HG02852 (cell line): ENCODE data around the gene KRTAP5-2.

Source experiments
- ATAC-seq: cut with Tn5 transposase; IDR thresholded peaks from one replicate; pipeline ENCODE4 v1.9.1; 2021; ENCODE audit warnings: mild to moderate bottlenecking, moderate library complexity; ENCODE audit not compliant: unreplicated experiment

Gene KRTAP5-2

DNA sequence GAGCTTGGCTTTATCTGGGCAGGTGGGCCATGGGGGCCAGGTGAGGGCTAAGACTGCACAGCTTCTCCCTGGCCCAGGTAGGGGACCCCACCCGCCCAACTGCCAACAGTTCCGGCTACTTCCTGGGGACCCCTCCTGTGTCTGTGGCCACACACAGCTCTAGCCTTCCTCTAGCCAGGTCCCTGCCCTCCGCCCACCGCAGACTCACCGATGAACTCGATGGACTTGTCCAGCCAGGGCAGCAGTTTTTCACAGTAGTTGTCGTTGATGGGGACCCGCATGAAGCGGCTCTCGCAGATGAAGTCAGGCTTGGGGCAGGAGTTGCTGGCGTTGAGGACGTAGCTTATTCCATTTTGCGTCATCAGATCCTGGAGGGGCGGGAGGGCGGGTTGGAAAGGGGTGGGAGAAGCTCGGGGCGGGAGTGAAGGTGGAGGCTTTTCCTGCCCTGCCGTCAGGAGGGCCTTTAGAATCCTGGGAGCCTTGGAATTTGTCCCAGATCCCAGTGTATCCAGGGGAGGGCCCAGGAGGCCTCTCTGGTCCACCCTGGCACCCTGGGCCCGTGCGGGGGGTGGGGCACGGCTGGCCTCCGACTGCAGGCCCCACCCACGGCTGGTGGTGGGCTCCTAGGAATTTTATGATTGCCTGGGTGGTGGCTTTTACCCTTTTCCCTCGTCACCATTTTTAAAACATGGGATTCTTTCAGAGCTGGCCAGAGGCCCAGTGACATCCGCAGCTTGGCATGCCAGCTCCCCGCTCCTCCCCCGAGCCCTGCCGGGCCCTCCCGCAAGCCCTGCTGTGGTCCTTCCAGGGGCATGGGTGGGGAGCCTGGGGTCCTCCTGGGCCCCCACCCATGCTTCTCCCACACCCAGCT, 40.0 kb downstream of the KRTAP5-2 start:
- ATAC-seq: no peak

DNA sequence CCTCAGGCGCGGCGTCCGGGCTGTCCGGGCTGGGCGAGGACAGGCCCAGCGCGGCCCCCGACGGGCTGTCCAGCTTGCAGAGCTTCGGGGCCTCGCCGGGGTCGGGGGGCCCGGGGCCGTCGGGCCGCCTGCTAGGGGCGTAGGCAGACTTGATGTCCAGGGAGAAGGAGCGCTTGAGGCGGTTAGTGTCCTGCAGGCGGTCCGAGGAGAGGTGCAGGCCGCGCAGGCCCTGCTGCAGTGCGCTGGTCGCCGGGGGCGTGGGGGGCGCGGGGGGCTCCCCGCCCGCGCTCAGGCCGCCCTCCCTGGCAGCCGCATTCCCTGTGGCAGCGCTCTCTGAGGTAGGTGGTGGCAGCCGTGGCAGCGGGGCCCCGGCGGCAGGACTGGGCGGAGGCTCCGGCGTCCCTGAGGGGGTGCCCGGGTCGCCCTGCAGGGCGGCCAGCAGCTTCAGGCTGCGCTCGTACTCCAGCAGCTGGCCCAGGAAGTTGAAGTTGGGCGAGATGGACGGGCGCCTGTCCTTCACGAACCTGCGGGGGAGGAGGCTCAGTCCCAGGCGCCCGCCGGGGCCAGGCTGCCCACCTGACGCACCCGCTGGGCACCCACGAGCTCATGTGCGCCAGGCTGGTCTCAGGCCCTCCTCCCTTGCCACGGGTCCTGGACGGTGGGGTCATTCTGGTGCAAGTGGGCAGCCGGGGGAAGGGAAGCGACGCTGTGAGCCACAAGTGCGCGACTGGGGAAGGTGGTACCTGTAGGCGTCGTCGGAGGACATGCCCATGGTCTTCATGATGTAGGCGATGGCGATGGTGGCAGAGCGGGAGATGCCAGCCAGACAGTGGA, 40.8 kb downstream of the KRTAP5-2 start:
- no peak for ATAC-seq

DNA sequence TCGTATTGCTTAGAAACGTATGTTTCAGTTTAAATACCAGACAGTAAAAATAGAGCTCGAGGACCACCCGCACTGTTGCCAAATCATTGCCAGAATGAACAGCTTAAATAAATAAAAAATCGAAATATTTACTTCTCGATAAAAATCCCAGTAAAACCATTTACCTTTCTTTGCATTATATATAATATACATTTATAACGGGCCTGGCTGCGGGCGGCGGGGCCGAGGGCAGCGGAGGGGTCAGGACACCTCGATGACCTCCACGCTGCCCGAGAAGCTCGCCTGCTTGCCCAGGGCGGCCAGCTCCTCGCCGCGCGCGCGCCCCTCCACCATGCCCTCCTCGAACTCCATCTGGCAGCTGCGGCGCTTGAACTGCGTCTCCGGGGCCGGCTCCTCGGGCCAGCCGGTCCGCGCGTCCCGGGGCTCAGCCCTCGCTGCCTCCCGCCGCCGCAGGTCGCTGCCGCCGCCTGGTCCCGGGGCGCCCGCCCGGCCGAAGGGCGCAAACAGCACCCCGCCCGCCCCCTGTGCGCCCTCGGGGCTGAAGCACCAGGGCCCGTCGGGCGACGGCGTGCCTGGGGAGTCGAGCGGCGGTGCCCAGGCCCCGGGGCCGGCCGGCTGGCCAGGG, 41.7 kb downstream of the KRTAP5-2 start:
- ATAC-seq: no peak

DNA sequence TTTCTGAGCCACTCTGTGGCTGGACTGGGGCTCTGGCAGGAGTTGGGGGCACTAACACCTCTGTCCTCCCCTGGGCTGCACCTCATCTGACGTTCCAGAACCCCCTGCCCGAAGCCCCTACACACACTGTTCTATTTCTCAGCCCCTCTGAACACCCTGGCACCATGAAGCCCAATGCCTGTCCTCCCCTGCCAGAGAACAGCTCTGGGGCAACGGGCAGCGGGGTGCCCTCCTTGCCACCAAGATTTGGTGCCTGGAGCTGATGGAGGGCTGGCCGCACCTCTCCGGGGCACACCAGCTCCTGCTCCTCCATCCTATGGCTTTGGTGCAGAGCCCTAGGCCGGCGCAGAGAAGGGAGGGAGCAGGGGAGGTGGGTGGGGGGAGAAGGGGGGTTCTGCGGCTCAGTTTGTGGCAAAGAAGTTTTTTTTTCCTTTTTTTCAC, 42.4 kb downstream of the KRTAP5-2 start:
- no peak for ATAC-seq

DNA sequence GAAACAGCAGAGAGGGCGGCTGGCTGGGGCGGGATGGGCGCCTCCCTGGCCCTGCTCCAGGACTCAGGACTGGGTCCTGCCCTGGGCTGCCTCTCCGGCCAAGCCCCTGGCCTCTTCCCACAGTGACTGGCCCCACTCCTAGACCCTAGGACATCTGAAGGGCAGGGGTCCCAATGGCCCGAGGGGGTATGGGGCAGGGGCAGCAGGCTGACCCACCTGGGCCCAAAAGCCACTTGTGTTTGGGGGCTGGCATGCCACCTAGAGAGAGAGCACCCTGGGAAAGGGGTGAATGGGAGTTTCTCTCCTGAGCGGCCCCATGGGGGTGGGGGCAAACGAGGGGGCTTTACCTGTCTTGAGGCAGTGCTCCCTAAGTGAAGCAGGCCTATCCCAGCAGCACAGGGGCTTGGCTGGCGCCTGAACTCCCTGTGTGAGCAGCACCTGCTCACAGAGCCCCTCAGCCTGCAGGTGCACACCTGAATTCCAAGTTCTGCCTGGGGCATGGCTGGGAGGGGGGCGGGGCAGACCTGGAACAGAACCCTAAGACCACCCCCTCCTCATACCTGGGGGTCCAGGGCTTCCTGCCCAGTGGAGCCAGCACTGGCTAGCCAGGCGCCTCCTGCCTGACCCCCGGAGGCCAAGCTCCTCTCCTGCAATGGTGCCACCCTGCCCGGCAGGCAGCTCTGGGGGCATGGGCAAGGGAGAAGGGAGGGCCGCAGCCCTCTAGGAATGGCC, 42.9 kb downstream of the KRTAP5-2 start:
- ATAC-seq: no peak

DNA sequence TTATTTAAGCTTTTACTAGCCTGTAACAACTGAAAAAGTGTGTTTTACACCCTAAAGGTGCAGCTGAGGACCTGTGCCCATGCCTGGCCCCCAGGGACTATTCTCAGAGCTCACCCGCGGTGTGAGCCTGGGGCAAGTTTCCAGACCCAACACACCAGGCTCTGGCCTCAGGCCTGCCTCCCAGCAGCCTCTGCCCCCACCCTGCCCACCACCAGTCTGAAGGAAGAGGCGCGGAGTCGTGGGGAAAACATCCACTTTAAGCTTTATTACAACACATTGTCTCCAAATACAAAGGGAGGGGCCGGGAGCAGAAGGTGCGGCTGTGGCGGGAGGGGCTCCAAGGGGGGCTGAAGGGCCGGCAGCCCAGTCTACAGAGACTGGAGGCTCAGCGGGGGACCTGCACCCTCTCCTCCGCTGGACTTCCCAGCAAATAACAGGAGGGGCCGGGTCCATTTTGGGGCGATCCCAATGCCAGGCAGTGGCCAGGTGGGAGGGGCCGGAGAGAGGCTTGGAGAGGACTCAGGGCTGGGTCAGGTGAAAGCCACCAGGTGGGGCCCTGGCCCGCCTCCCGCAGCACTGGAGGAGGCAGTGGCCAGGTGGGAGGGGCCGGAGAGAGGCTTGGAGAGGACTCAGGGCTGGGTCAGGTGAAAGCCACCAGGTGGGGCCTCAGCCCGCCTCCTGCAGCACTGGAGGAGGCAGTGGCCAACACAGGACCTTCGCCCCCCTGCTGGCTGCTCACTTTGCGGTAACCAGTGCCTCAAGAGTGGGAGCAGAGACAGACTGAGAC, 44.1 kb downstream of the KRTAP5-2 start:
- no peak for ATAC-seq

DNA sequence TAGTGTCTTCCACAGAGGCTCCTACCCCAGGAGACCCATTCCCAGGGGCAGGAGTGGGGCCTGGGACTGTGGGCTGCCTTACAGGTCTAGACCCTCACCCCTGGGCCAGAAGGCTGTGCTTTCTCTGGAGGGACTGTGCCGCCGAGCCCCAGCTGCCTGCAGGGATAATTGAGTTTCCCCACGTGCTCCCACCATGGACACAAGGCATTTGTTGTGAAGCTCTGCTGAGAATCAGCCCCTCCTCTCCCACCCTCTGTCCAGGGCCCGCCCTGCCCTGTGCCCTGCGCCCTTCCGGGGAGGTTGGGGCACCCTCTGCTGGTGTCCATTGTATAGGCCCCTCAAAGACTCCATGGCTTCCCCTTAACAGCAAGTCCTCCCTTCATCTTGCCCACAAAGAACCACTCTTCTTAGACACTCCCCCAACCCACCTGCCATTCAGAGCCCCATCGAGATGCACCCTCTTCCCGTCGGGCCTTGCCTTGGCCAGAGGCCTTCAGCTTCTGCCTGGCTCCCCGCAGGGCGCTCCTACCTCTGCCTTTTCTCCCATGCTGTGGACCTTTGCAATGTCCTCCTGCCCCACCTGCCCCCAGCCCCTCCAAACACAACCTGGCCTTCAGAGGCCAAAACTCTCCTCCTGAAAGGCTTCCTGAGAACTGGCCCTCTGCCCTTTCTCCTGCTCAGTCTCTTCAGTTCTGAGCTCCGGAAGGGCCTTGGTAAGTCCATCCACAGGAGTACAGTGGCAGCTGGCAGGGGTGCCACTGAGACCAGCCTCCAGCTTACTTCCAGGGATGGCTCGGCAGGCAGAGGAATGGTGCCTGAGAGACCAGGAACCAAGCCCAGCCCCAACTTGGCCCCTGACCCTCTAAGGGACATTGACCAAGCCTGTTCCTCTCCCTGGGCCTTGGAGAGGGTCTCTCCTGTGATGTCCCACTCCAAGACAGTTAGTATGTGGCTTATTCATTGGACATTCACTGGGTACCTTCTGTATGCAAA, 48.5 kb downstream of the KRTAP5-2 start:
- no peak for ATAC-seq

DNA sequence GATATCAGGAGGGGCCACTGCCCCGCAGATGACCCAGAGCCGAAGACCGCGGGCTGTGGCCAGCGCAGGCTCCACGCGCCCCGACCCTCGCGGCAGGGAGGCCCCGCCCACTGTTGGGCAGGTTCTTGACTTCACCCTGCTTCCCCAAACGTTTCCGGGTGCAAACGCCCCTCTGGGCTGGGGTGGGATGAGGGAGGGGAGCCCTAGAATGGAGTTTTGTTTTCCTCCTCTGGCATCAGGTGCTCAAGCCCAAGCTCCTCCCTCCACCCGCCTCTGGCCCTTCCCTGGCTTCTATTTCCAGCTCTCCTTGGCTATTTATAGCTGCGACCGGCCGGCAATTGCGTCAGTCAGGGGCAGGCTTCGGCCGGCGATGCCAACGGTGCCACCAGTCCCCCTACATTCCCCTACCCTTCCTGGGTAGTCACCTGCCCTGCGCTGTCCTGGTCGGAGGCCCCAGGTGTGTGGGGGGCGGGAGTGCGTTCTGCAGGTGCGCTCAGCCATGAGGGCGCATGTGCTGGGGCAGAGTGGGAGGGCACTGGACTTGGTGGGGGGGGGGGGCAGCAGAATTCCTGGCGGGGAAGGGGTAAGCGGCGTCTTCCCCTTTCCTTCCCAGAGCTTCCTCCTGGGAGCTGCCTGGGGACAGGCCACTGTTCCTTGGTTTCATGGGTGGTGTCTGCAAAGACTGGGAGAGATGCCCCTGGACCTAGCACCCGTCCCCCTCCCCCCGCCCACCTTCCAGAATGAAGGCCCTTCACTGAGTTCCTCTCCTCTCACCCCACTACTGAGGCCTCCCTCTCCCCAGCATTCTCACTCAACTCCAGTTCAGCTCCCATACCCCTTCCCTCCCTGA, 49.6 kb downstream of the KRTAP5-2 start:
- ATAC-seq: no peak

DNA sequence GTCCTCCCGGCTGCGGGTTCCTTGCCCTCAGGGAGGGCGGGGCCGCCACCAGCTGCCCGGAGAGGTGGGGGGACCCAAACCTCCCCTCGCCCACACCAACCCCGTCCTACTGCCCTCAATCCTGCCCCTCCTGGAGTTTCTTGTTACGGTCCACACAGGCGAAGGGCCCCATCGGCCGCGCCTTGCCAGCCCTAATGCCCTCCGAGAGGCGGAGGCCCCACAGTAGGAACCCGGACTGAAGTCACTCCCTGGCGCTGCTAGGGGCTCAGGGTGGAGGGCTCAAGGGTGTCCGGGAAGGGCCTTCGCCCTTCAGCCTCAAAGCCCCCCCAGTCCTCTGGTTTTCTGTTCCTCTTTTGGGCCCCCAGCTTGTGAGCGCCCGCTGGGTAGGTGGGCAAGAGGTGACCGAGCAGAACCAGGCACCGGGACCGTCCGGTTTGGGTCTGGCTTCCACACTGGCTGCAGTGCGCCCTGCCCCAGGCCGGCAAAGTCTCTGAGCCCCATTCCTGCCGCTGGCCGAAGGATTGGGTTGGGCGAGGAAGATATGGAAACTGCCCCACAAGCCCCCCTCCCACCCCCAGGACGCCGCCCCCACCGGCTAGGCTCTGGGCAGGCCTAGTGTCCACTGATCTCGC, 50.5 kb downstream of the KRTAP5-2 start:
- no peak for ATAC-seq
